A673 (cell line): ENCODE data around the gene DYNC1LI1. TPM values are rescaled to one million over a fixed set of nuclear protein-coding genes. Genes with fewer than 3 reads are reported as not detected.

Source experiments
- BruUV-seq: library from RNA; stranded (reverse); fragments of 400-500 nt; replicated peaks from 2 replicates; lab custom pipeline; 2021; lab: Mats Ljungman, UMichigan
- CTCF ChIA-PET: fragments of 300-600 bp; sonication (Branson Sonifier 250); formaldehyde crosslinking; loops from one replicate; lab custom pipeline; 2022; ENCODE audit warnings: antibody characterized with exemption; lab: Charles Lee
- POLR2A ChIA-PET: fragments of 300-600 bp; sonication (Branson Sonifier 250); formaldehyde crosslinking; loops from one replicate; lab custom pipeline; 2022; ENCODE audit warnings: antibody characterized with exemption; ENCODE audit not compliant: low non-redundant PET; lab: Charles Lee
- DNase-seq: peaks from one replicate; pipeline ENCODE4 v3.0.0-alpha.2; 2015; ENCODE audit warnings: low spot score
- H3K27ac ChIP-seq: fragments of 200-600 bp; sonication (generic); 2 replicates; pipeline ENCODE4 v1.5.1; 2016; ENCODE audit warnings: mixed run types, low read depth, mild to moderate bottlenecking, mixed read lengths, antibody characterized with exemption, low read length; ENCODE audit not compliant: poor library complexity, severe bottlenecking
- H3K27me3 ChIP-seq: fragments of 200-600 bp; sonication (generic); replicated peaks from 2 replicates; pipeline ENCODE4 v1.6.1; 2017; ENCODE audit warnings: mixed run types, low read depth, mild to moderate bottlenecking, mixed read lengths, antibody characterized with exemption, low read length; ENCODE audit not compliant: insufficient read depth, poor library complexity
- H3K36me3 ChIP-seq: fragments of 200-600 bp; sonication (generic); 2 replicates; pipeline ENCODE4 v1.6.1; 2016; ENCODE audit warnings: mixed run types, mild to moderate bottlenecking, mixed read lengths, antibody characterized with exemption, low read length; ENCODE audit not compliant: insufficient read depth, poor library complexity, severe bottlenecking
- H3K4me1 ChIP-seq: fragments of 200-600 bp; sonication (generic); 2 replicates; pipeline ENCODE4 v1.6.1; 2017; ENCODE audit warnings: mixed run types, mild to moderate bottlenecking, mixed read lengths, antibody characterized with exemption, low read length; ENCODE audit not compliant: insufficient read depth, poor library complexity, severe bottlenecking
- H3K4me3 ChIP-seq: fragments of 200-600 bp; sonication (generic); 2 replicates; pipeline ENCODE4 v1.5.1; 2016; ENCODE audit warnings: low read depth, mixed run types, mild to moderate bottlenecking, mixed read lengths, low read length; ENCODE audit not compliant: poor library complexity, severe bottlenecking
- H3K9me3 ChIP-seq: fragments of 200-600 bp; sonication (generic); 2 replicates; pipeline ENCODE4 v1.6.1; 2016; ENCODE audit warnings: mixed run types, low read depth, mild to moderate bottlenecking, mixed read lengths, antibody characterized with exemption, low read length; ENCODE audit not compliant: poor library complexity, severe bottlenecking
- EZH2 ChIP-seq: fragments of 200-600 bp; sonication (generic); IDR thresholded peaks from 2 replicates; pipeline ENCODE4 v1.6.1; 2017; ENCODE audit warnings: borderline replicate concordance, low read depth, mild to moderate bottlenecking, mixed read lengths, antibody characterized with exemption, low read length; ENCODE audit not compliant: poor library complexity, severe bottlenecking
- intact Hi-C: fragments of 100-400 bp; cut with micrococcal nuclease; formaldehyde crosslinking; loops from one replicate; pipeline ENCODE4 v1.10.0; 2022; ENCODE audit not compliant: unreplicated experiment
- total RNA-seq: library from RNA; stranded (reverse); gene quantifications from 2 replicates; pipeline ENCODE4 v1.2.3, GENCODE V29; 2021
- TF ChIP-seq, protein P1 (sequence below): fragments of 300-800, 200-600 bp; sonication (generic); conservative IDR thresholded peaks from 2 replicates; pipeline ENCODE4 v1.5.1; 2017; ENCODE audit warnings: low read depth, mild to moderate bottlenecking, antibody characterized with exemption, low read length, moderate library complexity, mixed read lengths

Gene DYNC1LI1
- total RNA-seq, 1 experiment from 2014 or later = 73.1 TPM

DNA sequence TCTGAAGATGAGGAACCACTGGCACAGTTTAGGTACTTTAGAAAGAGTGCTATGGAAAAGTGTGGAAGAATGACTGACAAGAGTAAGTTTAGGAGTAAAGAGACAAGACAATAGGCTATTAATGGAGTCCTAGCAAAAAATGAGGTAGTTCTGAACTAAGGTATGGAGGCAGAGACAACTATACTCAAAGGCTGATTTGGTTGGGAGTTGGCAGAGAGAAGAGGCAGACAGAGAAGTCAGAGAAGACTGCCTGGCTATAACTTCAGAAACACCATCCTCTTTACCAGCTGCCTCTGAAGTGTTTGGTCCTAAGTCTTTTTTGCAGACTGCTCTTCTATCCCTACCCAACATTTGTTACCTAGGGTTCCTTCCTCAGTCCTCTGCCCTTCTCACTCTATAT lies 19.2 kb downstream of the DYNC1LI1 start:
- DNase-seq = no peak
- intact Hi-C loops = no loop called here
- Histone ChIP-seq H3K27ac (no peak overlapping the region), H3K27me3 (no peaks in the 10 kb centered on the region), H3K9me3 (no peaks in the 10 kb centered on the region), H3K36me3 (no peaks in the 10 kb centered on the region), H3K4me1 (peaks cover 14% of the 10 kb centered on the region), H3K4me3 (no peak overlapping the region)
- TF ChIP-seq, protein P1, sequence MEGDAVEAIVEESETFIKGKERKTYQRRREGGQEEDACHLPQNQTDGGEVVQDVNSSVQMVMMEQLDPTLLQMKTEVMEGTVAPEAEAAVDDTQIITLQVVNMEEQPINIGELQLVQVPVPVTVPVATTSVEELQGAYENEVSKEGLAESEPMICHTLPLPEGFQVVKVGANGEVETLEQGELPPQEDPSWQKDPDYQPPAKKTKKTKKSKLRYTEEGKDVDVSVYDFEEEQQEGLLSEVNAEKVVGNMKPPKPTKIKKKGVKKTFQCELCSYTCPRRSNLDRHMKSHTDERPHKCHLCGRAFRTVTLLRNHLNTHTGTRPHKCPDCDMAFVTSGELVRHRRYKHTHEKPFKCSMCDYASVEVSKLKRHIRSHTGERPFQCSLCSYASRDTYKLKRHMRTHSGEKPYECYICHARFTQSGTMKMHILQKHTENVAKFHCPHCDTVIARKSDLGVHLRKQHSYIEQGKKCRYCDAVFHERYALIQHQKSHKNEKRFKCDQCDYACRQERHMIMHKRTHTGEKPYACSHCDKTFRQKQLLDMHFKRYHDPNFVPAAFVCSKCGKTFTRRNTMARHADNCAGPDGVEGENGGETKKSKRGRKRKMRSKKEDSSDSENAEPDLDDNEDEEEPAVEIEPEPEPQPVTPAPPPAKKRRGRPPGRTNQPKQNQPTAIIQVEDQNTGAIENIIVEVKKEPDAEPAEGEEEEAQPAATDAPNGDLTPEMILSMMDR = no peak
- no peak for TF ChIP-seq EZH2
- CTCF ChIA-PET = no interaction called here
- BruUV-seq = no TSS peak
- POLR2A ChIA-PET = no interaction called here

DNA sequence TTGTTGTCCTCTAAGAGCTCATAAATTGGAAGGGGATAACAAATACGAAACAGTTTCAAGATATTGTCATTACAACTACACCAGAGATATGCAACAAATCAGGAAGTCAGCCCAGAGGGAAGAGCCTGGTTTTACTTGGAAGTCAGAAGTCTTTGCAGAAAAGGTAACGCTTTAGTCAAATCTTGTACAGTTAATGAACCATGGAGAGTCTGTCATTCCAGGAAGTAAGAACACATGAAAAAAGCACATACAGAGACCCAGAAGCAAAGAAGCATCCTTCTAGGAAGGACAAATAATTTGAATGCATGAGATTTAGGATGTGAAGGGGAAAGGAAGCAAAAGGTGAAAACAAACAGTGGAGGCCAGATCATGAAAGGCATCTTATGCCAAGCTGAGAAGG lies 19.6 kb downstream of the DYNC1LI1 start:
- peaks cover 14% of the 10 kb centered on the region for H3K4me1 ChIP-seq

DNA sequence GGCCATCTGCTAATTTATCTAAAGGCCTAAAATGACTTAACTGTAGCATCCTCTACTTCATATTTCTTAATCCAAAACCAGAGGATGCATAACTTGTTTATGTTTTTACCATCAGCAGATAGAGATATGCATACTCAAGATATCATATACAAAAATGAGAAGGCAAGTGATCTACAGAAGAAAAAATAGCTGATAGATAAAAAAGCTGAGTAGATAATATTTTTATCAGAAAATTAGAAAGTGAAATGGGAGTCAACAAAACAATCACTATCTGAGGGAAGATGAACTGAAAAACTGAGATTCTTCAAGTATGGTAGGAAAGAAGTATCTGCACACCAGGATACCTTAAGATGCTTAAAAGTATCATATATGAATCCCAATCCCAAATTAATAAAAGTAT lies 25.4 kb downstream of the DYNC1LI1 start:
- H3K27ac ChIP-seq = no peak overlapping the region
- H3K27me3 ChIP-seq = no peaks in the 10 kb centered on the region
- H3K36me3 ChIP-seq = peaks cover 5% of the 10 kb centered on the region
- ChIA-PET POLR2A (no interaction called here), CTCF (no interaction called here)
- no peaks in the 10 kb centered on the region for H3K4me1 ChIP-seq
- no TSS peak for BruUV-seq
- H3K4me3 ChIP-seq = no peak overlapping the region
- TF ChIP-seq, protein P1 = no peak
- DNase-seq = no peak
- intact Hi-C loops = no loop called here
- no peaks in the 10 kb centered on the region for H3K9me3 ChIP-seq

More for the DNA sequence above, 19.6 kb downstream of the DYNC1LI1 start:
- POLR2A ChIA-PET = no interaction called here
- BruUV-seq = no TSS peak
- no peaks in the 10 kb centered on the region for H3K9me3 ChIP-seq
- intact Hi-C loops = no loop called here
- H3K27me3 ChIP-seq = no peaks in the 10 kb centered on the region
- no peak overlapping the region for H3K27ac ChIP-seq
- CTCF ChIA-PET = no interaction called here
- no peaks in the 10 kb centered on the region for H3K36me3 ChIP-seq
- H3K4me3 ChIP-seq = no peak overlapping the region
- TF ChIP-seq, protein P1 = no peak
- no peak for TF ChIP-seq EZH2
- no peak for DNase-seq
